Lung (tissue), 12 donors: ENCODE data around the gene TTC3. TPM values are rescaled to one million over a fixed set of nuclear protein-coding genes. Genes with fewer than 3 reads are reported as not detected.
"Not testable (repeated sequence)": the region's sequence is repeated elsewhere in the genome, so short reads cannot be mapped to it uniquely, and the experiment has no call there.

ENCODE experiments used
- ATAC-seq: fragments of 200-7000 bp; cut with Tn5 transposase; one replicate; pipeline ENCODE4 v1.9.1; 2020; ENCODE audit warnings: moderate number of reproducible peaks; ENCODE audit not compliant: insufficient read depth, low FRiP score
- DNase-seq, 3 donors: peaks; one replicate each; pipeline ENCODE4 v3.0.0-alpha.2; 2013 to 2017
- H3K27ac ChIP-seq, 2 donors: one replicate each; pipeline ENCODE4 v1.5.1; 2013; ENCODE audit warnings: mild to moderate bottlenecking in 2 of 2, moderate library complexity in 2 of 2, control low read depth in 1 of 2, inconsistent platforms in 1 of 2, low read depth in 1 of 2, low read length in 1 of 2
- H3K27me3 ChIP-seq, 3 donors: one replicate each; pipeline ENCODE4 v1.5.1; 2013; ENCODE audit warnings: low read length in 2 of 3; ENCODE audit not compliant: control insufficient read depth in 3 of 3, insufficient read depth in 3 of 3
- H3K36me3 ChIP-seq, 4 donors: one replicate each; pipeline ENCODE4 v1.5.1; 2013; ENCODE audit warnings: low read length in 4 of 4, mild to moderate bottlenecking in 1 of 4, moderate library complexity in 1 of 4; ENCODE audit not compliant: control insufficient read depth in 4 of 4, insufficient read depth in 4 of 4
- H3K4me1 ChIP-seq, 5 donors: one replicate each; pipeline ENCODE4 v1.5.1; 2013; ENCODE audit warnings: low read length in 5 of 5, mild to moderate bottlenecking in 2 of 5, moderate library complexity in 1 of 5; ENCODE audit not compliant: control insufficient read depth in 5 of 5, insufficient read depth in 5 of 5
- H3K4me3 ChIP-seq: one replicate; pipeline ENCODE4 v1.5.1; 2013; ENCODE audit warnings: mild to moderate bottlenecking, control low read depth, moderate library complexity
- H3K9ac ChIP-seq, 2 donors: one replicate each; pipeline ENCODE4 v1.5.1; 2013; ENCODE audit warnings: low read length in 2 of 2, control low read depth in 1 of 2; ENCODE audit not compliant: insufficient read depth in 1 of 2
- H3K9me3 ChIP-seq, 4 donors: one replicate each; pipeline ENCODE4 v1.5.1; 2013; ENCODE audit warnings: low read length in 3 of 4, mild to moderate bottlenecking in 1 of 4, moderate library complexity in 1 of 4; ENCODE audit not compliant: control insufficient read depth in 4 of 4, insufficient read depth in 3 of 4
- WGBS, 2 donors: extraction: QIAGEN DNeasy Blood & Tissue Kit; methylation state at CpG; one replicate each; pipeline ENCODE4 v1.1.7; 2013; 5-methylcytosine and 5-hydroxymethylcytosine counted together
- polyA plus RNA-seq, 2 donors: library from polyadenylated mRNA; stranded (reverse); fragments of 200-250 nt; gene quantifications; one replicate each; pipeline ENCODE4 v1.2.1, GENCODE V29; 2013
- total RNA-seq, 2 donors: library from RNA; depleted of rRNA in 1 of 2; stranded (reverse); fragments of >200 nt in 1 of 2; gene quantifications; one replicate each; pipeline ENCODE4 v1.2.1, GENCODE V29; 2014 to 2021
- TF ChIP-seq, protein P1 (sequence below): IDR thresholded peaks from 2 replicates; pipeline ENCODE4 v1.5.1; 2012; ENCODE audit warnings: mild to moderate bottlenecking; ENCODE audit errors: control extremely low read depth, extremely low read depth
- donor health status: control.
- donor health status: control.
- donor health status: Bipolar disorder and iron deficiency.
- donor health status: healthy.
- donor health status: DM: yes; HTN: yes; CAD: no.

The TTC3 gene
- total and polyA plus RNA-seq, 4 donors, result 19.0 to 310 (median 50.9) TPM

DNA sequence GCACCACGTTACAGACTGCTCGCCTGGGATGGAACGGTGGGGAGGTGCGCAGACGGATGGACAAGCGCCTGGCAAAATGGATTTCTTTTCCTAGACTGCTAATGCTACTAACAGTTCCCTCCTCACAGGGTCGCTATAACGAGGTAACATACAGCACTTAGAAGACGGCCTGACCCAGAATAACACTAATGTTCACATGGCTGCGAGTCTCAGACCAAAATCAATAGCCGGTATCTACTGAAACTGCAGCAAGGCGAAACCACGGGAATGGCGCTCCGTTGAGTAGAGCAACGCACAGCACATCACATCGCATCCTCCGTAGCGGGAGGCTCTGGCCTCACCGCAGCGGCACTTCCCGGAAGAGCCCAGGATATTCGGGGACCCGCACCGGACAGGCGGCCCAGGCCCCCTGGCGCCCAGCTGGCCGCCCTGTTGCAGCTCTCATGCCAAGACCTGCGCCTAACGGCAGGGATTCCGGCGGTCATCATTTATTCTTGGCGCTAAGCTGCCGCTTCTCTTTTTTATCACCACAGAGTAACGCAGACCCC is 147.5 kb downstream of the TTC3 start:
- H3K9me3 ChIP-seq, result no peaks in the 10 kb centered on the region
- DNase-seq (peak in 2 of 3 donors; percentile 61 to 68), ATAC-seq (peak; percentile 43)
- WGBS, 2 donors, result 2 to 3% methylated on average over 35 of the region's 35 CpGs
- H3K4me3 ChIP-seq, result peak overlapping the region; percentile 56
- H3K4me1 ChIP-seq, result peaks cover 0 to 6% (median 0%) of the 10 kb centered on the region in 5 donors
- H3K9ac ChIP-seq, result peak overlapping the region in 1 of 2 donors; percentile 61
- H3K27me3 ChIP-seq, result no peaks in the 10 kb centered on the region
- TF ChIP-seq, protein P1, sequence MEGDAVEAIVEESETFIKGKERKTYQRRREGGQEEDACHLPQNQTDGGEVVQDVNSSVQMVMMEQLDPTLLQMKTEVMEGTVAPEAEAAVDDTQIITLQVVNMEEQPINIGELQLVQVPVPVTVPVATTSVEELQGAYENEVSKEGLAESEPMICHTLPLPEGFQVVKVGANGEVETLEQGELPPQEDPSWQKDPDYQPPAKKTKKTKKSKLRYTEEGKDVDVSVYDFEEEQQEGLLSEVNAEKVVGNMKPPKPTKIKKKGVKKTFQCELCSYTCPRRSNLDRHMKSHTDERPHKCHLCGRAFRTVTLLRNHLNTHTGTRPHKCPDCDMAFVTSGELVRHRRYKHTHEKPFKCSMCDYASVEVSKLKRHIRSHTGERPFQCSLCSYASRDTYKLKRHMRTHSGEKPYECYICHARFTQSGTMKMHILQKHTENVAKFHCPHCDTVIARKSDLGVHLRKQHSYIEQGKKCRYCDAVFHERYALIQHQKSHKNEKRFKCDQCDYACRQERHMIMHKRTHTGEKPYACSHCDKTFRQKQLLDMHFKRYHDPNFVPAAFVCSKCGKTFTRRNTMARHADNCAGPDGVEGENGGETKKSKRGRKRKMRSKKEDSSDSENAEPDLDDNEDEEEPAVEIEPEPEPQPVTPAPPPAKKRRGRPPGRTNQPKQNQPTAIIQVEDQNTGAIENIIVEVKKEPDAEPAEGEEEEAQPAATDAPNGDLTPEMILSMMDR, result no peak
- peak overlapping the region; percentile 64 to 80 for H3K27ac ChIP-seq
- H3K36me3 ChIP-seq, result peaks cover 10 to 22% (median 14%) of the 10 kb centered on the region in 4 donors

DNA sequence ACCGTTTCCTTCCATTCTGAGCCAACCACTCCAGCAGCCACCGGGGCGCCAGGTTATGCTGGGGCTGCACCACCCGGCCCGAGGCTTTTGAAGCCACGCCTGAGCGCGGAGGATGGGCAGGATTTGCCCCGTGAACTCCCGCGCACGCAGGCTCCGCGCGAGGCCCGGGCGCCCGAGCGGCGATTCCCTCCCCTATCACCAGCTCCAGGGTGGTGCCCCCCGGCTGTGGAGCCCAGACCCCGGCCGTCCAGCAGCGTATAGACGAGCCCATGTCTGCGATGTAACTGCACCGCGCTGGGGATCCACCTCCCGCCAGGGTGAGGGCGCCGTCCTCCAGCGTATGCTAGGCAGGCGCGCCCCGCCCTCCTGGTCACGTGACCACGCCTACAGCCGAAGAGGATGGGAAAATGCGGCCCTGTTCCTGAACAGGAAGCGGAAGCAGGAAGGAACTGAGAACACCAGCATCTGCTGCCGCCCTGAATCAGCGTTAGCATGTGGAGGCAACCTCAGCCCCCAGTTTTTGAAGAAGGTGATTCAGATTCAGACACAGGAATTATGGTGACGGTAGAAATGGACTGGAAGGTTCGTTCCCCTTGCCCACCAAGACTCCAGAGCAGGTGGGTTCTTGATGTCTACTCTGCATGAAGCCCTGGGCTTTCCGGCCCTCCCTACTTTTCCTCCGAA is 148.1 kb downstream of the TTC3 start:
- Histone ChIP-seq H3K27ac (peak overlapping the region; percentile 64 to 80), H3K9me3 (no peaks in the 10 kb centered on the region), H3K9ac (peak overlapping the region in 1 of 2 donors; percentile 61), H3K36me3 (peaks cover 14 to 28% (median 14%) of the 10 kb centered on the region in 4 donors), H3K27me3 (no peaks in the 10 kb centered on the region), H3K4me1 (peaks cover 0 to 6% (median 0%) of the 10 kb centered on the region in 5 donors), H3K4me3 (peak overlapping the region; percentile 56)
- TF ChIP-seq, protein P1, result peak; percentile 43
- ATAC-seq, result peak; percentile 90
- 5% methylated on average over 42 to 46 of the region's 46 CpGs for WGBS, 2 donors
- peak; percentile 91 to 93 (median 92) for DNase-seq

DNA sequence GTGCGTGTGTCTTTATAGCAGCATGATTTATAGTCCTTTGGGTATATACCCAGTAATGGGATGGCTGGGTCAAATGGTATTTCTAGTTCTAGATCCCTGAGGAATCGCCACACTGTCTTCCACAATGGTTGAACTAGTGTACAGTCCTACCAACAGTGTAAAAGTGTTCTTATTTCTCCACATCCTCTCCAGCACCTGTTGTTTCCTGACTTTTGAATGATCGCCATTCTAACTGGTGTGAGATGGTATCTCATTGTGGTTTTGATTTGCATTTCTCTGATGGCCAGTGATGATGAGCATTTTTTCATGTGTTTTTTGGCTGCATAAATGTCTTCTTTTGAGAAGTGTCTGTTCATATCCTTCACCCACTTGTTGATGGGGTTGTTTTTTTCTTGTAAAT is 149.2 kb downstream of the TTC3 start:
- not testable (repeated sequence) for H3K4me1 ChIP-seq, H3K9ac ChIP-seq, H3K27me3 ChIP-seq, H3K4me3 ChIP-seq, H3K27ac ChIP-seq, H3K9me3 ChIP-seq, DNase-seq, ATAC-seq
- 82 to 85% methylated on average over 2 to 3 of the region's 3 CpGs for WGBS, 2 donors
- peaks cover 15 to 33% (median 23%) of the 10 kb centered on the region in 4 donors for H3K36me3 ChIP-seq

- no peak for DNase-seq
- no peak overlapping the region for H3K27ac ChIP-seq
- peaks cover 0 to 5% (median 0%) of the 10 kb centered on the region in 4 donors for H3K9me3 ChIP-seq
- TF ChIP-seq, protein P1, result no peak
- WGBS, 2 donors, result 64 to 87% methylated on average over 2 of the region's 2 CpGs
- peaks cover 24 to 41% (median 31%) of the 10 kb centered on the region in 4 donors for H3K36me3 ChIP-seq
- no peaks in the 10 kb centered on the region for H3K27me3 ChIP-seq
- no peak for ATAC-seq
- H3K4me3 ChIP-seq, result no peak overlapping the region
- H3K4me1 ChIP-seq, result peaks cover 0 to 6% (median 1%) of the 10 kb centered on the region in 5 donors
- no peak overlapping the region for H3K9ac ChIP-seq
Measured at GRCh38 chr21:37223804-37224345, 150.8 kb downstream of the TTC3 start.
